Neural cell (in vitro differentiated cells): ENCODE results near the gene TSGA10IP. TPM values are rescaled to one million over a fixed set of nuclear protein-coding genes. Genes with fewer than 3 reads are reported as not detected.
"Not testable (repeated sequence)": the region's sequence is repeated elsewhere in the genome, so short reads cannot be mapped to it uniquely, and the experiment has no call there.

Source experiments
- H2AFZ ChIP-seq: fragments of 200-600, 300-800 bp; sonication (generic), shearing (Covaris generic); 2 replicates; pipeline ENCODE4 v1.6.0; 2014; ENCODE audit warnings: low read depth, mild to moderate bottlenecking, antibody characterized with exemption, low read length, moderate library complexity
- H3F3A ChIP-seq: fragments of 200-600 bp; shearing (Covaris generic); 2 replicates; pipeline ENCODE4 v1.6.1; 2016; ENCODE audit warnings: mild to moderate bottlenecking, moderate library complexity, mixed read lengths, antibody characterized with exemption, low read length; ENCODE audit not compliant: insufficient read depth, poor library complexity, severe bottlenecking
- H3K27ac ChIP-seq: fragments of 200-600, 300-800 bp; sonication (generic), shearing (Covaris generic); 2 replicates; pipeline ENCODE4 v1.5.1; 2014; ENCODE audit warnings: mild to moderate bottlenecking, low read length, moderate library complexity
- H3K27me3 ChIP-seq: fragments of 300-800, 200-600 bp; sonication (generic), shearing (Covaris generic); 2 replicates; pipeline ENCODE4 v1.6.0; 2014; ENCODE audit warnings: mild to moderate bottlenecking, low read depth, low read length, moderate library complexity; ENCODE audit not compliant: insufficient read depth
- H3K36me3 ChIP-seq: fragments of 300-800, 200-600 bp; sonication (generic), shearing (Covaris generic); 2 replicates; pipeline ENCODE4 v1.5.1; 2014; ENCODE audit warnings: mild to moderate bottlenecking, antibody characterized with exemption, low read length, moderate library complexity; ENCODE audit not compliant: insufficient read depth
- H3K4me2 ChIP-seq: fragments of 300-800, 200-600 bp; sonication (generic), shearing (Covaris generic); 2 replicates; pipeline ENCODE4 v1.6.0; 2014; ENCODE audit warnings: mild to moderate bottlenecking, low read length
- H3K4me3 ChIP-seq: fragments of 300-800, 200-600 bp; sonication (generic), shearing (Covaris generic); 2 replicates; pipeline ENCODE4 v1.5.1; 2014; ENCODE audit warnings: mild to moderate bottlenecking, low read length, moderate library complexity
- H3K79me2 ChIP-seq: fragments of 200-600 bp; shearing (Covaris generic); replicated peaks from 2 replicates; pipeline ENCODE4 v1.6.0; 2014; ENCODE audit warnings: mild to moderate bottlenecking, low read length, moderate library complexity; ENCODE audit not compliant: insufficient read depth
- H3K9ac ChIP-seq: fragments of 300-800, 200-600 bp; sonication (generic), shearing (Covaris generic); 2 replicates; pipeline ENCODE4 v1.6.1; 2016; ENCODE audit warnings: mild to moderate bottlenecking, low read length, mixed read lengths
- H3K9me2 ChIP-seq: fragments of 200-600 bp; shearing (Covaris generic); 2 replicates; pipeline ENCODE4 v1.6.1; 2016; ENCODE audit warnings: mild to moderate bottlenecking, low read length, mixed read lengths; ENCODE audit not compliant: insufficient read depth
- H3K9me3 ChIP-seq: fragments of 200-600, 300-800 bp; sonication (generic), shearing (Covaris generic); 2 replicates; pipeline ENCODE4 v1.6.1; 2016; ENCODE audit warnings: mild to moderate bottlenecking, mixed run types, low read length, moderate library complexity, mixed read lengths
- H4K20me1 ChIP-seq: fragments of 200-600 bp; shearing (Covaris generic); 2 replicates; pipeline ENCODE4 v1.6.1; 2016; ENCODE audit warnings: mild to moderate bottlenecking, mixed run types; ENCODE audit not compliant: insufficient read depth
- CTCF ChIP-seq: fragments of 450-650 bp; IDR thresholded peaks from 2 replicates; pipeline ENCODE4 v1.5.1; 2014; ENCODE audit warnings: antibody characterized with exemption, mild to moderate bottlenecking, moderate library complexity; ENCODE audit not compliant: poor library complexity, severe bottlenecking
- EP300 ChIP-seq: fragments of 450-650 bp; conservative IDR thresholded peaks from 2 replicates; pipeline ENCODE4 v1.6.1; 2014; ENCODE audit warnings: antibody characterized with exemption, mild to moderate bottlenecking, moderate library complexity; ENCODE audit not compliant: poor library complexity, severe bottlenecking
- EZH2 ChIP-seq: fragments of 200-600, 300-800 bp; shearing (Covaris generic), sonication (generic); IDR thresholded peaks from 2 replicates; pipeline ENCODE4 v1.6.1; 2014; ENCODE audit warnings: antibody characterized with exemption, low read length, borderline replicate concordance, mild to moderate bottlenecking; ENCODE audit not compliant: insufficient read depth, poor library complexity, severe bottlenecking
- MXI1 ChIP-seq: fragments of 450-650 bp; conservative IDR thresholded peaks from 2 replicates; pipeline ENCODE4 v1.6.1; 2014; ENCODE audit warnings: antibody characterized with exemption, mild to moderate bottlenecking; ENCODE audit not compliant: poor library complexity, severe bottlenecking
- POLR2AphosphoS5 ChIP-seq: IDR thresholded peaks from 2 replicates; pipeline ENCODE4 v1.6.1; 2012
- RAD21 ChIP-seq: fragments of 450-650 bp; conservative IDR thresholded peaks from 2 replicates; pipeline ENCODE4 v1.6.1; 2014; ENCODE audit warnings: antibody characterized with exemption, mild to moderate bottlenecking, moderate library complexity
- SMC3 ChIP-seq: fragments of 450-650 bp; conservative IDR thresholded peaks from 2 replicates; pipeline ENCODE4 v1.6.1; 2014; ENCODE audit warnings: antibody characterized with exemption, mild to moderate bottlenecking, moderate library complexity; ENCODE audit not compliant: poor library complexity
- TAF1 ChIP-seq: IDR thresholded peaks from 2 replicates; pipeline ENCODE4 v1.6.1; 2012; ENCODE audit warnings: low read depth
- polyA plus RNA-seq: library from polyadenylated mRNA; depleted of rRNA; stranded (reverse); fragments of >200 nt; gene quantifications from 2 replicates; pipeline ENCODE4 v1.2.3, GENCODE V29; 2014
- TF ChIP-seq, protein P1 (sequence below): IDR thresholded peaks from 2 replicates; pipeline ENCODE4 v1.6.1; 2012; ENCODE audit warnings: borderline replicate concordance

The TSGA10IP gene
- polyA plus RNA-seq, 1 donor from 2014 or later: 0.53 TPM

DNA sequence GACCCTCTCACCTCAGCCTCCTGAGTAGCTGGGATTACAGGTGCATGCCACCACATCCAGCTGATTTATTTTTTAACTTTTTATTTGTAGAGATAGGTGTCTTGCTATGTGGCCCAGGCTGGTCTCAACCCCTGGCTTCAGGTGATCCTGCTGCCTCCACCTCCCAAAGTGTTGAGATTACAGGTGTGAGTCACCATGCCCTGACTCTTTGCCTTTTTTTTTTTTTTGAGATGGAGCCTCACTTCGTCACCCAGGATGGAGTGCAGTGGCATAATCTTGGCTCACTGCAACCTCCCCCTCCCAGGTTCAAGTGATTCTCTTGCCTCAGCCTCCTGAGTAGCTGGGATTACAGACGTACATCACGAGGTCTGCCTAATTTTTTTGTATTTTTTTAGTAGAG is 6.4 kb downstream of the TSGA10IP start:
- H4K20me1 ChIP-seq, H3K27ac ChIP-seq, H3K9ac ChIP-seq, H3K9me3 ChIP-seq, H3K36me3 ChIP-seq, H3K9me2 ChIP-seq, H3K4me3 ChIP-seq, H3K27me3 ChIP-seq, H3K79me2 ChIP-seq, H2AFZ ChIP-seq, H3K4me2 ChIP-seq, H3F3A ChIP-seq: not testable (repeated sequence)

DNA sequence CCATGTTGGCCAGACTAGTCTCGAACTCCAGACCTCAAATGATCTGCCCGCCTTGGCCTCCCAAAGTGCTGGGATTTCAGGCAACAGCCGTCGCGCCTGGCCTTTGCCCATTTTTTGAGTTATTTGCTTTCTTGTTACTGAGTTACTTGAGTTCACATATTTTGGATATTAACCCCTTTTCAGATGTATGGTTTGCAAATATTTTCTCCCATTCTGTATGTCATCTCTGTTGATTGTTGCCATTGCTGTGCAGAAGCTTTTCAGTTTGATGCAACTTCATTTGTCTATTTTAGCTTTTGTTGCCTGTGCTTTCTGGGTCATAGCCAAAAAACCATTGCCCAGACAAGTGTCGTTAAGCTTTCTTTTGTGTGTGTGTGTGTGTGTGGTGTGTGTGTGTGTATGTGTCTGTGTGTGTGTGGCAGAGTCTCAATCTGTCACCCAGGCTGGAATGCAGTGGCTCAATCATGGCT is 6.8 kb downstream of the TSGA10IP start:
- Histone ChIP-seq H3K9ac (no peak overlapping the region), H3K9me2 (no peaks in the 10 kb centered on the region), H3K4me2 (no peak overlapping the region), H3K79me2 (no peaks in the 10 kb centered on the region), H3K27me3 (no peaks in the 10 kb centered on the region), H3K36me3 (no peaks in the 10 kb centered on the region), H4K20me1 (no peaks in the 10 kb centered on the region), H3F3A (no peaks in the 10 kb centered on the region), H3K27ac (no peak overlapping the region), H3K4me3 (no peak overlapping the region), H2AFZ (no peak overlapping the region), H3K9me3 (no peaks in the 10 kb centered on the region)
- TF ChIP-seq RAD21 (no peak), POLR2AphosphoS5 (no peak), EP300 (no peak), SMC3 (no peak), EZH2 (no peak), MXI1 (no peak), CTCF (no peak), TAF1 (no peak)
- TF ChIP-seq, protein P1, sequence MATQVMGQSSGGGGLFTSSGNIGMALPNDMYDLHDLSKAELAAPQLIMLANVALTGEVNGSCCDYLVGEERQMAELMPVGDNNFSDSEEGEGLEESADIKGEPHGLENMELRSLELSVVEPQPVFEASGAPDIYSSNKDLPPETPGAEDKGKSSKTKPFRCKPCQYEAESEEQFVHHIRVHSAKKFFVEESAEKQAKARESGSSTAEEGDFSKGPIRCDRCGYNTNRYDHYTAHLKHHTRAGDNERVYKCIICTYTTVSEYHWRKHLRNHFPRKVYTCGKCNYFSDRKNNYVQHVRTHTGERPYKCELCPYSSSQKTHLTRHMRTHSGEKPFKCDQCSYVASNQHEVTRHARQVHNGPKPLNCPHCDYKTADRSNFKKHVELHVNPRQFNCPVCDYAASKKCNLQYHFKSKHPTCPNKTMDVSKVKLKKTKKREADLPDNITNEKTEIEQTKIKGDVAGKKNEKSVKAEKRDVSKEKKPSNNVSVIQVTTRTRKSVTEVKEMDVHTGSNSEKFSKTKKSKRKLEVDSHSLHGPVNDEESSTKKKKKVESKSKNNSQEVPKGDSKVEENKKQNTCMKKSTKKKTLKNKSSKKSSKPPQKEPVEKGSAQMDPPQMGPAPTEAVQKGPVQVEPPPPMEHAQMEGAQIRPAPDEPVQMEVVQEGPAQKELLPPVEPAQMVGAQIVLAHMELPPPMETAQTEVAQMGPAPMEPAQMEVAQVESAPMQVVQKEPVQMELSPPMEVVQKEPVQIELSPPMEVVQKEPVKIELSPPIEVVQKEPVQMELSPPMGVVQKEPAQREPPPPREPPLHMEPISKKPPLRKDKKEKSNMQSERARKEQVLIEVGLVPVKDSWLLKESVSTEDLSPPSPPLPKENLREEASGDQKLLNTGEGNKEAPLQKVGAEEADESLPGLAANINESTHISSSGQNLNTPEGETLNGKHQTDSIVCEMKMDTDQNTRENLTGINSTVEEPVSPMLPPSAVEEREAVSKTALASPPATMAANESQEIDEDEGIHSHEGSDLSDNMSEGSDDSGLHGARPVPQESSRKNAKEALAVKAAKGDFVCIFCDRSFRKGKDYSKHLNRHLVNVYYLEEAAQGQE: no peak

GRCh38 chr11:65953471-65953870 is 8.2 kb downstream of the TSGA10IP start:
- no peak overlapping the region for H3K27ac ChIP-seq
- H3K27me3 ChIP-seq: no peaks in the 10 kb centered on the region
- no peak overlapping the region for H3K9ac ChIP-seq
- no peaks in the 10 kb centered on the region for H3K9me2 ChIP-seq
- H4K20me1 ChIP-seq: no peaks in the 10 kb centered on the region
- no peaks in the 10 kb centered on the region for H3K9me3 ChIP-seq
- H3K79me2 ChIP-seq: no peaks in the 10 kb centered on the region
- H3K4me2 ChIP-seq: no peak overlapping the region
- H3K4me3 ChIP-seq: no peak overlapping the region
- H3F3A ChIP-seq: no peaks in the 10 kb centered on the region
- no peaks in the 10 kb centered on the region for H3K36me3 ChIP-seq
- TF ChIP-seq TAF1 (no peak), MXI1 (no peak), EP300 (no peak), CTCF (no peak), POLR2AphosphoS5 (no peak), SMC3 (no peak), RAD21 (no peak), EZH2 (no peak)
- TF ChIP-seq, protein P1: no peak
- H2AFZ ChIP-seq: no peak overlapping the region
